Neural cell (in vitro differentiated cells): ENCODE data around the gene EFNA4. TPM values are rescaled to one million over a fixed set of nuclear protein-coding genes. Genes with fewer than 3 reads are reported as not detected.

ENCODE experiments used
- H2AFZ ChIP-seq: fragments of 200-600, 300-800 bp; sonication (generic), shearing (Covaris generic); 2 replicates; pipeline ENCODE4 v1.6.0; 2014; ENCODE audit warnings: low read depth, mild to moderate bottlenecking, antibody characterized with exemption, low read length, moderate library complexity
- H3F3A ChIP-seq: fragments of 200-600 bp; shearing (Covaris generic); 2 replicates; pipeline ENCODE4 v1.6.1; 2016; ENCODE audit warnings: mild to moderate bottlenecking, moderate library complexity, mixed read lengths, antibody characterized with exemption, low read length; ENCODE audit not compliant: insufficient read depth, poor library complexity, severe bottlenecking
- H3K27ac ChIP-seq: fragments of 200-600, 300-800 bp; sonication (generic), shearing (Covaris generic); 2 replicates; pipeline ENCODE4 v1.5.1; 2014; ENCODE audit warnings: mild to moderate bottlenecking, low read length, moderate library complexity
- H3K27me3 ChIP-seq: fragments of 300-800, 200-600 bp; sonication (generic), shearing (Covaris generic); 2 replicates; pipeline ENCODE4 v1.6.0; 2014; ENCODE audit warnings: mild to moderate bottlenecking, low read depth, low read length, moderate library complexity; ENCODE audit not compliant: insufficient read depth
- H3K36me3 ChIP-seq: fragments of 300-800, 200-600 bp; sonication (generic), shearing (Covaris generic); 2 replicates; pipeline ENCODE4 v1.5.1; 2014; ENCODE audit warnings: mild to moderate bottlenecking, antibody characterized with exemption, low read length, moderate library complexity; ENCODE audit not compliant: insufficient read depth
- H3K4me2 ChIP-seq: fragments of 300-800, 200-600 bp; sonication (generic), shearing (Covaris generic); 2 replicates; pipeline ENCODE4 v1.6.0; 2014; ENCODE audit warnings: mild to moderate bottlenecking, low read length
- H3K4me3 ChIP-seq: fragments of 300-800, 200-600 bp; sonication (generic), shearing (Covaris generic); 2 replicates; pipeline ENCODE4 v1.5.1; 2014; ENCODE audit warnings: mild to moderate bottlenecking, low read length, moderate library complexity
- H3K79me2 ChIP-seq: fragments of 200-600 bp; shearing (Covaris generic); replicated peaks from 2 replicates; pipeline ENCODE4 v1.6.0; 2014; ENCODE audit warnings: mild to moderate bottlenecking, low read length, moderate library complexity; ENCODE audit not compliant: insufficient read depth
- H3K9ac ChIP-seq: fragments of 300-800, 200-600 bp; sonication (generic), shearing (Covaris generic); 2 replicates; pipeline ENCODE4 v1.6.1; 2016; ENCODE audit warnings: mild to moderate bottlenecking, low read length, mixed read lengths
- H3K9me2 ChIP-seq: fragments of 200-600 bp; shearing (Covaris generic); 2 replicates; pipeline ENCODE4 v1.6.1; 2016; ENCODE audit warnings: mild to moderate bottlenecking, low read length, mixed read lengths; ENCODE audit not compliant: insufficient read depth
- H3K9me3 ChIP-seq: fragments of 200-600, 300-800 bp; sonication (generic), shearing (Covaris generic); 2 replicates; pipeline ENCODE4 v1.6.1; 2016; ENCODE audit warnings: mild to moderate bottlenecking, mixed run types, low read length, moderate library complexity, mixed read lengths
- H4K20me1 ChIP-seq: fragments of 200-600 bp; shearing (Covaris generic); 2 replicates; pipeline ENCODE4 v1.6.1; 2016; ENCODE audit warnings: mild to moderate bottlenecking, mixed run types; ENCODE audit not compliant: insufficient read depth
- CTCF ChIP-seq: fragments of 450-650 bp; IDR thresholded peaks from 2 replicates; pipeline ENCODE4 v1.5.1; 2014; ENCODE audit warnings: antibody characterized with exemption, mild to moderate bottlenecking, moderate library complexity; ENCODE audit not compliant: poor library complexity, severe bottlenecking
- EP300 ChIP-seq: fragments of 450-650 bp; conservative IDR thresholded peaks from 2 replicates; pipeline ENCODE4 v1.6.1; 2014; ENCODE audit warnings: antibody characterized with exemption, mild to moderate bottlenecking, moderate library complexity; ENCODE audit not compliant: poor library complexity, severe bottlenecking
- EZH2 ChIP-seq: fragments of 200-600, 300-800 bp; shearing (Covaris generic), sonication (generic); IDR thresholded peaks from 2 replicates; pipeline ENCODE4 v1.6.1; 2014; ENCODE audit warnings: antibody characterized with exemption, low read length, borderline replicate concordance, mild to moderate bottlenecking; ENCODE audit not compliant: insufficient read depth, poor library complexity, severe bottlenecking
- MXI1 ChIP-seq: fragments of 450-650 bp; conservative IDR thresholded peaks from 2 replicates; pipeline ENCODE4 v1.6.1; 2014; ENCODE audit warnings: antibody characterized with exemption, mild to moderate bottlenecking; ENCODE audit not compliant: poor library complexity, severe bottlenecking
- POLR2AphosphoS5 ChIP-seq: IDR thresholded peaks from 2 replicates; pipeline ENCODE4 v1.6.1; 2012
- RAD21 ChIP-seq: fragments of 450-650 bp; conservative IDR thresholded peaks from 2 replicates; pipeline ENCODE4 v1.6.1; 2014; ENCODE audit warnings: antibody characterized with exemption, mild to moderate bottlenecking, moderate library complexity
- REST ChIP-seq: IDR thresholded peaks from 2 replicates; pipeline ENCODE4 v1.6.1; 2012; ENCODE audit warnings: borderline replicate concordance
- SMC3 ChIP-seq: fragments of 450-650 bp; conservative IDR thresholded peaks from 2 replicates; pipeline ENCODE4 v1.6.1; 2014; ENCODE audit warnings: antibody characterized with exemption, mild to moderate bottlenecking, moderate library complexity; ENCODE audit not compliant: poor library complexity
- TAF1 ChIP-seq: IDR thresholded peaks from 2 replicates; pipeline ENCODE4 v1.6.1; 2012; ENCODE audit warnings: low read depth
- polyA plus RNA-seq: library from polyadenylated mRNA; depleted of rRNA; stranded (reverse); fragments of >200 nt; gene quantifications from 2 replicates; pipeline ENCODE4 v1.2.3, GENCODE V29; 2014

The EFNA4 gene
- polyA plus RNA-seq, 1 donor from 2014 or later, result 1.2 TPM

- H3K9me2 ChIP-seq, result no peaks in the 10 kb centered on the region
- H3K9me3 ChIP-seq, result no peaks in the 10 kb centered on the region
- H3K36me3 ChIP-seq, result no peaks in the 10 kb centered on the region
- TF ChIP-seq CTCF (no peak), EP300 (no peak), MXI1 (no peak), POLR2AphosphoS5 (no peak), TAF1 (no peak), RAD21 (no peak), REST (no peak), SMC3 (no peak), EZH2 (no peak)
- no peaks in the 10 kb centered on the region for H3K27me3 ChIP-seq
- no peak overlapping the region for H3K4me3 ChIP-seq
- no peak overlapping the region for H3K4me2 ChIP-seq
- no peaks in the 10 kb centered on the region for H3K79me2 ChIP-seq
- H4K20me1 ChIP-seq, result no peaks in the 10 kb centered on the region
- no peak overlapping the region for H3K27ac ChIP-seq
- no peaks in the 10 kb centered on the region for H3F3A ChIP-seq
- H2AFZ ChIP-seq, result no peak overlapping the region
- H3K9ac ChIP-seq, result no peak overlapping the region
These were observed 19.2 kb upstream of the EFNA4 start for GRCh38 chr1:155044365-155044764.

GRCh38 chr1:155044812-155045657 is 18.5 kb upstream of the EFNA4 start:
- Histone ChIP-seq H3K4me2 (no peak overlapping the region), H3K27ac (no peak overlapping the region), H3K36me3 (no peaks in the 10 kb centered on the region), H3K9me2 (no peaks in the 10 kb centered on the region), H2AFZ (no peak overlapping the region), H4K20me1 (no peaks in the 10 kb centered on the region), H3K4me3 (no peak overlapping the region), H3F3A (no peaks in the 10 kb centered on the region), H3K27me3 (no peaks in the 10 kb centered on the region), H3K9me3 (no peaks in the 10 kb centered on the region), H3K79me2 (no peaks in the 10 kb centered on the region), H3K9ac (no peak overlapping the region)
- no peak for TF ChIP-seq EZH2
- TF ChIP-seq SMC3, result peak; percentile 15
- peak; percentile 37 for TF ChIP-seq CTCF
